SJSA1 (cell line): ENCODE measurements around the gene TMEM151A. TPM values are rescaled to one million over a fixed set of nuclear protein-coding genes. Genes with fewer than 3 reads are reported as not detected.

Source experiments
- DNase-seq, 2 experiments: peaks; one replicate each; pipeline ENCODE4 v3.0.0-alpha.2; 2015 to 2020; ENCODE audit warnings: low spot score in 2 of 2, low read depth in 1 of 2
- H3K27ac ChIP-seq: fragments of 250-450 bp; sonication (Bioruptor Pico); 2 replicates; pipeline ENCODE4 v1.5.1; 2020; ENCODE audit warnings: mild to moderate bottlenecking, moderate library complexity
- H3K27me3 ChIP-seq: fragments of 250-450 bp; sonication (Bioruptor Pico); replicated peaks from 2 replicates; pipeline ENCODE4 v1.5.1; 2020; ENCODE audit warnings: mild to moderate bottlenecking, moderate library complexity
- H3K36me3 ChIP-seq: fragments of 250-450 bp; sonication (Bioruptor Pico); 2 replicates; pipeline ENCODE4 v1.5.1; 2020; ENCODE audit warnings: mild to moderate bottlenecking
- H3K4me1 ChIP-seq: fragments of 250-450 bp; sonication (Bioruptor Pico); replicated peaks from 2 replicates; pipeline ENCODE4 v1.6.1; 2021; ENCODE audit warnings: mild to moderate bottlenecking
- H3K4me3 ChIP-seq: fragments of 250-450 bp; sonication (Bioruptor Pico); 2 replicates; pipeline ENCODE4 v1.5.1; 2020; ENCODE audit warnings: mild to moderate bottlenecking
- H3K9me3 ChIP-seq: fragments of 250-450 bp; sonication (Bioruptor Pico); replicated peaks from 2 replicates; pipeline ENCODE4 v1.5.1; 2020; ENCODE audit warnings: mild to moderate bottlenecking
- total RNA-seq: library from RNA; depleted of rRNA; stranded (reverse); fragments of >200 nt; shearing (Covaris generic); gene quantifications from 2 replicates; pipeline ENCODE4 v1.2.3, GENCODE V29; 2014; rRNA removed

Gene TMEM151A
- total RNA-seq, 1 experiment from 2014 or later = 0.61 TPM

DNA sequence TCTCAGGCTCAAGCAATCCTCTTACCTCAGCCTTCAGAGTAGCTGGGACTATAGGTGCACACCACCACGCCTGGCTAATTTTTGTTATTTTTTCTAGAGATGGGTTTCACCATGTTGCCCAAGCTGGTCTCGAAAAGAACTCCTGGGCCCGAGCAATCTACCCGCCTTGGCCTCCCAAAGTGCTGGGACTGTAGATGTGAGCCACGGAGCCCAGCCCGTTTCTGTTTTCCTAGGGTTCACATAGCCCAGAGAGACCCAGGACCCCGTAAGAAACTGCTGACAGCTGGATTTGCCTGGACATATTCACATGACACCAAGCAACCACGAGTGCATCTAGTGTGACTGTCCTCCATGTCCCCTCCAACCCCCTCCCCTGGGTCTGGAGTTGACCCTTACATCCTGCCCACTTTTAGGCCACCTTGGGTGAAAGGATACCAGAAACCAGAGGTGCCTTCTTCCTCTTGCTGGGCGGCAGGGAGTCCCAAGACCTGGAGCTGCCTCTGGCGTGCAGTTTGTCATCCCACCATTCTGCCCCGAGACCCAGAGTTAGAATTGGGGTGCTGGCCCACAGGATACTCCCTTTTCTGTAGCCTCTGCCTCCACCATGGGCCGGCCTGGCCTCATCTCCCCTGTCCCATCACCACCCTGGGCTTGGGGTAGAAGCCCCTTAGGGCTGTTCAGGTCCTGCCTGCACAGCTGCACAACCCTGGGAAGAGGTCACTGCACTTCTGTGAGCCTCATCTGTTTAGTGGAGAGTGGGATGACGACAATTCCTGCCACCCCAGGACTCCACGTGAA lies 48.2 kb downstream of the TMEM151A start:
- peaks cover 84% of the 10 kb centered on the region for H3K36me3 ChIP-seq
- H3K4me3 ChIP-seq = no peak overlapping the region
- H3K9me3 ChIP-seq = no peaks in the 10 kb centered on the region
- H3K27ac ChIP-seq = no peak overlapping the region
- H3K27me3 ChIP-seq = no peaks in the 10 kb centered on the region
- H3K4me1 ChIP-seq = peaks cover 44% of the 10 kb centered on the region
- peak in 1 of 2 experiments; percentile 52 for DNase-seq

DNA sequence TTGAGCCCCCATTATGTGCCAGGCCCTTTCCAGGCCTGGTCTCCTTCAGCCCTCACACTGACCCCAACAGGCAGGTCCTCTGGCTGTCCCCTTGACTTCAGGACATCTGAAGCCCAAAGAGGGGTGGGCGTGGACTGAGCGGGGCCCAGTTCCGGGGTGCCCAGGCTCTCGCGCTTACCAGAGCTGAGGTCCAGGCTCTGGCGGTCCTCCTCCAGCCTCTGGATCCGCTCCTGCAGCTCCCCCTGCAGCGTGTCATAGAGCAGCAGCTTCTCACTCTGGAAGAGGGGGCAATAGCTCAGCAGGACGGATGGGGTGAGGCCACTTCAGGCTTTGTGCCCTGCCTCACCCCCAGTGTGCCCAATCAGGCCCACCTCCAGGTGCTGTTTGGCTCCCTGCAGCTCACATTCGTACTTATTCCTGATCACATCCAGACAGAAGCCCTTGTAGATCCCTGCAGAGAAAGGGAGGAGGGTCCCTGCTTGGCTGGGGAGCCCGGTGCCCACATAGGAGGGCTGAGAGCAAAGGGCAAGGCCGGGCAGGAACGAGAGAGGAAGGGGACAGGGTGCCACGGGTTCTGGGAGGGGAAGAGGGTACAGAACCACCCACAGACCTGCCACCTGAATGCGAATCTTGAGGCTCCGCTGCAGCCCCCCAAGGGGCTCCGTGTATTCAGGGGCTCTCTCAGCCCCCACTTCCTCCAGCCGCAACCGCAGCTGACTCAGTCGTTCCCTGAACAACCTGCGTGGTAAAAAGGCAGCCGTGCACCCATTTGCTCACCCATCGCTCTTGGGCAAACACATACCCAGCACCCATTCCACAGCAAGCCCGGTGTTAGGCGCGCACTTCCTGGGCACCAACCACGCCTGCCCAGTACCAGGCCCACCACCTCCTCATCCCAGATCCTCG lies 49.2 kb downstream of the TMEM151A start:
- peaks cover 74% of the 10 kb centered on the region for H3K36me3 ChIP-seq
- peak in 1 of 2 experiments; percentile 59 for DNase-seq
- H3K9me3 ChIP-seq = no peaks in the 10 kb centered on the region
- H3K27ac ChIP-seq = no peak overlapping the region
- H3K27me3 ChIP-seq = no peaks in the 10 kb centered on the region
- no peak overlapping the region for H3K4me3 ChIP-seq
- H3K4me1 ChIP-seq = peaks cover 43% of the 10 kb centered on the region

DNA sequence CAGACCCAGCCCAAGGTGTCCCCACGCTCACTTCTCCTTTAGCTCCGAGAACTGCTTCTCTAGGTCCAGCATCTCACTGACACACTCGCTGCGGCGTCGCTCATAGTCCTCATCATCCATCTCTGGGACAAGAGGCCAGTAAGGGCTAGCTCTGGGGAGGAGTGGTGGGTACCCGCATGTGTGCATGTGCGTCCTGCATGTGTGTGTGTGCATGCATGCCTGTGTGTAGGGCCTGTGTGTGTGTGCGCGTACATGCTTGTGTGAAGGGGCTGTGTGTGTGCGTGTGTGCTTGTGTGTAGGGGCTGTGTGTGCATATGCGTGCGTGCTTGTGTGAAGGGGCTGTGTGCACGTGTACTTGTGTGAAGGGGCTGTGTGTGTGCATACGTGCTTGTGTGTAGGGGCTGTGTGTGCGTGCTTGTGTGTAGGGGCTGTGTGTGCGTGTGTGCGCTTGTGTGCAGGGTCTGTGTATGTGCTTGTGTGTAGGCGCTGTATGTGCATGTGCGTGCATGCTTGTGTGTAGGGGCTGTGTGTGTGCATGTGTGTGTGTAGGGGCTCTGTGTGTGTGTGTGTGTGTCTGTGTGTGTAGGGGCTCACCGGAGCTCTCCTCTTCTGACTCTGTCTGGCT lies 49.9 kb downstream of the TMEM151A start:
- peaks cover 39% of the 10 kb centered on the region for H3K4me1 ChIP-seq
- no peaks in the 10 kb centered on the region for H3K9me3 ChIP-seq
- no peaks in the 10 kb centered on the region for H3K27me3 ChIP-seq
- peak in 1 of 2 experiments; percentile 50 for DNase-seq
- peaks cover 70% of the 10 kb centered on the region for H3K36me3 ChIP-seq
- no peak overlapping the region for H3K4me3 ChIP-seq
- H3K27ac ChIP-seq = no peak overlapping the region

DNA sequence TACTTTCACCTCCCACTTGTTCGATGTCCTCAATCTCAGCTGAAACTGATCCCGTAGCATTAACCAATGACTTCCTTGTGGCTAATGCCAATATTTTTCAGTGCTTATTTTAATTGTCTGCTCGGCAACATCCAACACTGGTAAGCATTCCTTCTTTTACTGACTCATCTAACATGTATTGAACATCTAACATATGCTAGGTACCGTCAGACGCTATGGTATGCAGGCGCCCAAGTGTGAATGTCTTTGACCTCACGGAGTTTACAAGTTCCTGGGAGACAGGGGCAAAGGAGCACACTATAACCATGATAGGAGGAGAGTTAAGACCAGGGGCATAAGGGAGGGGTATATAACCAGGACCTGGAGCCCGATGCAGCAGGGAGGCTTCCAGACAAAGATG lies 51.5 kb downstream of the TMEM151A start:
- no peak for DNase-seq
- Histone ChIP-seq H3K27me3 (no peaks in the 10 kb centered on the region), H3K4me1 (peaks cover 36% of the 10 kb centered on the region), H3K4me3 (no peak overlapping the region), H3K27ac (no peak overlapping the region), H3K9me3 (no peaks in the 10 kb centered on the region; the same call in 1 of the 2 replicates), H3K36me3 (peaks cover 59% of the 10 kb centered on the region)

DNA sequence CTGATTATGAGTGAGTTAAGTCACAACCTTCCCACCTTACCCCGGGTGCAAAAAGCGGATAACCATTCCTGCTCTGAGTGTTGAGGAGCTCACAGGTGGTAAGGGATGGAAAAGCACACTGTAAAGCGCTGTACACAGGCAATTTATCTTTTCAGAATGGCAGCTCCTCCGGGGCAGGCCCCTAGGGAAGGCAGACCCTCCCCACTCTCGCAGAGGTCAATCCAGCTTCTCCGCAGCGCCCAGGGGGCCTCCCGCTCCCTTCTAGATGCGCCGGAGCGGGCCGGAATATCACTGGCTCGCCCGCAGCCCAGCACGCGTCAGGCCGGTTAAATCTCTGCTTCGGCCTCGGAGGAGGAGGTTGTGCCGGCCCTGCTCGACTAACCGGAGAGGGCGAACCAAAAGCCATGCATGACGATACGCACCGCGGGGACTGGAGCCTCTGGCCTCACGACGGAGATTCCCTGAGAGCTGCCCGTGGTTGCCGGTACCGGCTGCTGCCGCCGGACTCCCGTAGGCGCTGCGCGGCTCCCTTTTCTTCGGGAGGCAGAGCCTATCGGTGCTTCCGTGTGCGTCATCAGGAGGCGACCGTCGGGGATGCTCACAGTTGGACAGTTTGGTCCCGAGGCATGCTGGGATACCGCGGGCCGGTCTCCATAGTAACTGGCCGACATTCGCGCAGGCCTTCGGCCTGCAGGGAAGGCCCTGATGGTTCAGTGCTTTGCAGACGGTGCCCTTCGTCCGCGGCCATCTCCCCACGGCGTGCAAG lies 53.0 kb downstream of the TMEM151A start, which contains the start of gene BRMS1:
BRMS1 (minus strand) TSS at position 555 of the 766 bp plus-strand sequence. CDS start 2,870 bp downstream, outside the sequence.
- Histone ChIP-seq H3K27me3 (no peaks in the 10 kb centered on the region), H3K27ac (peak within 1 kb of the TSS; percentile 41), H3K9me3 (no peaks in the 10 kb centered on the region; the same call in 1 of the 2 replicates), H3K4me1 (peaks cover 38% of the 10 kb centered on the region), H3K4me3 (peak within 1 kb of the TSS; percentile 74), H3K36me3 (peaks cover 44% of the 10 kb centered on the region)
- DNase-seq = peak; percentile 95 to 100

DNA sequence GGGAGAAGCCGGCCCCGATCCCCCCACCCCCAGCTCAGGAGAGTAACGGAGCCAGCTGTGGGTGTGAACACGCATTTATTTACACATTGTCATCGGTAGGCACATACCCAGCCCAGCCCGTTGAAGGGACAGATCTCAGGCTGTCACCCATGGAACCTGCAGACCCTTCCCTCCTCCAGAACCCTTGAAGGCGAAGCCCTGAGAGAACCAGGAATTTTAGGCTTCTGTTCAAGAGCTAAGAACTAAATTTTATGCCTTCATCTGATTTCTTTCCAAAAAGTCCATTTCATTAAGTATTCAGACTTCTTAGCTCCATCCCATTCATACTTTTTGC lies 53.6 kb downstream of the TMEM151A start:
- H3K9me3 ChIP-seq = no peaks in the 10 kb centered on the region; the same call in 1 of the 2 replicates
- peak overlapping the region; percentile 41 for H3K27ac ChIP-seq
- H3K36me3 ChIP-seq = peaks cover 38% of the 10 kb centered on the region
- H3K4me3 ChIP-seq = peak overlapping the region; percentile 74
- no peaks in the 10 kb centered on the region for H3K27me3 ChIP-seq
- peaks cover 38% of the 10 kb centered on the region for H3K4me1 ChIP-seq
- no peak for DNase-seq

Other genes starting within 250 kb of the TMEM151A start
- not detected in 2 replicates for gene GAL3ST3, start 242.7 kb upstream of the TMEM151A start, total RNA-seq
- 334 and 353 TPM in 2 replicates for gene SF3B2, start 239.5 kb upstream of the TMEM151A start, total RNA-seq
- gene PACS1, start 221.6 kb upstream of the TMEM151A start, total RNA-seq = 28.5 and 37.1 TPM in 2 replicates
- gene KLC2, start 34.2 kb upstream of the TMEM151A start, total RNA-seq = 54.1 and 92.6 TPM in 2 replicates
- 290 and 334 TPM in 2 replicates for gene RAB1B, start 23.3 kb upstream of the TMEM151A start, total RNA-seq
- gene CNIH2, start 13.7 kb upstream of the TMEM151A start, total RNA-seq = 2.8 and 6.2 TPM in 2 replicates
- 162 and 245 TPM in 2 replicates for gene YIF1A, start 2.8 kb upstream of the TMEM151A start, total RNA-seq
- gene CD248, start 25.1 kb downstream of the TMEM151A start, total RNA-seq = 576 and 629 TPM in 2 replicates
- 44.9 and 58.0 TPM in 2 replicates for gene RIN1, start 44.5 kb downstream of the TMEM151A start, total RNA-seq
- gene BRMS1, start 53.2 kb downstream of the TMEM151A start, total RNA-seq = 170 and 189 TPM in 2 replicates
- gene B4GAT1, start 55.7 kb downstream of the TMEM151A start, total RNA-seq = 44.1 and 46.5 TPM in 2 replicates
- not detected in 2 replicates for gene SLC29A2, start 79.9 kb downstream of the TMEM151A start, total RNA-seq
- 1.3 and 2.2 TPM in 2 replicates for gene NPAS4, start 129.1 kb downstream of the TMEM151A start, total RNA-seq
- 186 and 201 TPM in 2 replicates for gene MRPL11, start 147.0 kb downstream of the TMEM151A start, total RNA-seq
- 7.0 and 11.1 TPM in 2 replicates for gene PELI3, start 175.0 kb downstream of the TMEM151A start, total RNA-seq
- 140 and 146 TPM in 2 replicates for gene DPP3, start 188.5 kb downstream of the TMEM151A start, total RNA-seq
- gene BBS1, start 218.7 kb downstream of the TMEM151A start, total RNA-seq = 28.7 and 38.8 TPM in 2 replicates